HG02588 (cell line): ENCODE data around the gene POLK.
"Not testable (repeated sequence)": the region's sequence is repeated elsewhere in the genome, so short reads cannot be mapped to it uniquely, and the experiment has no call there.

ENCODE experiments used
- ATAC-seq: cut with Tn5 transposase; IDR thresholded peaks from one replicate; pipeline ENCODE4 v1.9.1; 2021; ENCODE audit warnings: mild to moderate bottlenecking, moderate library complexity; ENCODE audit not compliant: unreplicated experiment

The POLK gene

GRCh38 chr5:75607341-75607740 is 95.7 kb downstream of the POLK start:
- ATAC-seq: not testable (repeated sequence)

DNA sequence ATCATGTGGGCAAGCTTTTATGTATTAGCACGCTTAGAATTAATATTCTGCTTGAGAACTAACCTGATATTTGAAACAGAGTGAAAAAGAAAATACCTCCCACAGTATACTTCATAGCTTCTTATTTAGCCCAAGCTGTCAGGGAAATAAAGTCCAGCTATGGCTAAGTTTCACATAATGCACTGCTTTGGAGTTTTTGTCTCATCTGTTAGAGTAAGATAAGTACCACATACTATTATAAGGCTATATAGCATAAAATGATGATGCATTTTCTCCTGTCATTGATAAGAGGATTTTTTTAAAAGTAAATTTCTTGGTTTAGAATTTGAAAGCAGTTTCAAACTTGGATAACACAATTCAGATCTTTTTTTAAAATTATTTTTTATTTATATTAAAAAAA is 97.2 kb downstream of the POLK start:
- ATAC-seq: no peak

- ATAC-seq: no peak
These were observed 98.5 kb downstream of the POLK start for GRCh38 chr5:75610201-75610600.

- not testable (repeated sequence) for ATAC-seq
These were observed 99.2 kb downstream of the POLK start for GRCh38 chr5:75610859-75611310.

GRCh38 chr5:75611311-75612225 is 99.9 kb downstream of the POLK start, which contains the start of gene ANKDD1B:
Gene ANKDD1B, plus strand, starts transcription at chr5:75611453. Its CDS starts 182 bp downstream, at chr5:75611635.
- ATAC-seq: no peak

- no peak for ATAC-seq
These were observed 100.5 kb downstream of the POLK start for GRCh38 chr5:75612226-75612569.

DNA sequence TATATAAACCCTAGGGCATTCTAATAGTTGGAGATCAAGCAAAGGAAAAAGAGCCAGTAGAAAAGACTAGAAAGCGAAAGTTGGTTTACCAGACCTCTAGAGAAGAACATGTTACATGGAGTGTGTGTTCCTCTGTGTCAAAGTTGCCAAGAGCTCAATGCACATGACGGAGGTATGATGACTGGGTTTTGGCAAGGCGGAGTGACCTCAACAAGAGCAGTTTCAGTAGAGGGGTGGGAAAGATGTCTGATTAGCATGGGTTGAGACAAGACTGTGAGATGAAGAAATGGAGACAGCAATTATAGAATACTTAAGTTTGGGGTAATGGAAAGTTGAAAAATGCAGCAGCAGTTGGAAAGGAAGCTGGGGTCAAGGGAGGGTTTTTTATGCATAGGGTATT is 101.2 kb downstream of the POLK start:
- ATAC-seq: no peak

- no peak for ATAC-seq
These were observed 102.5 kb downstream of the POLK start for GRCh38 chr5:75614176-75614575.

- no peak for ATAC-seq
These were observed 104.7 kb downstream of the POLK start for GRCh38 chr5:75616371-75616881.

- no peak for ATAC-seq
These were observed 105.4 kb downstream of the POLK start for GRCh38 chr5:75616971-75617621.

GRCh38 chr5:75617736-75618352 is 106.2 kb downstream of the POLK start:
- no peak for ATAC-seq

- ATAC-seq: no peak
These were observed 108.7 kb downstream of the POLK start for GRCh38 chr5:75620184-75620959.

DNA sequence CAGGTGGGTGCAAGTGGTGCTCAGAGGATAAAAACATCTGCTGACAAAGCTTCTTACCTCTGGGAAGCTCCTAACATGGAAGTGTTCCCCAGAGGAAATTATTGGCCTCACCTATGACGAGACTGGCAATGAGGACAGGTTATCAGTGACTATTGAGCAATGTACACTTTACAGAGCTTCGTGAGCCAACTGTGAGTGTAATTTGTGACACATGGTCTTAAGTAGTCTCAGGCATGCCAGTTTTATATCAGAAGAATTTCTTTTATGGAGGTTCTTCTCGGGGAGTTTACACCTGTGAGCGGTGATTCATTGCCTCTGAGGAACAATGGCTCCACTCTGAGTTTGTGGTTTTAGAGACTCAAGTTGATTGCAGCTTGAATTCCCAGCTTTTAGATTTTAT is 110.9 kb downstream of the POLK start:
- ATAC-seq: no peak

DNA sequence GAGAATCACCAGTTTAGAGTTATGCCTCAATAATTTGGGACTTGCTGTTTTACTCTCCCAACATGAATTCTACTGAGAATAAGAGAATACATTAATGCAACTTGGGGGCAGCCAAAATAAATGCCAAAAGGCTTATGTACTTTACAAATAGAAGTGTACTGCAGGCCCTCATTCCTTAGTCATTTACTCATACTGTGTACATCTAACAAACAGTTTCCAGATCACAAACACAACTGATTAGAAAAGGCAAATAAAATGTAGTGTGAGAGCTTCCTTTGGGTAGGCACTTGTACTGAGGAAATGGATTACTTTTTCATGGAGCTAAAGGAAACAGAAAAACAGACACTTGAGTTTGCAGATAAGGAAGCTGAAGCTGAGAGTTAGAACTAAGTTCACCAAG is 112.2 kb downstream of the POLK start:
- ATAC-seq: no peak

DNA sequence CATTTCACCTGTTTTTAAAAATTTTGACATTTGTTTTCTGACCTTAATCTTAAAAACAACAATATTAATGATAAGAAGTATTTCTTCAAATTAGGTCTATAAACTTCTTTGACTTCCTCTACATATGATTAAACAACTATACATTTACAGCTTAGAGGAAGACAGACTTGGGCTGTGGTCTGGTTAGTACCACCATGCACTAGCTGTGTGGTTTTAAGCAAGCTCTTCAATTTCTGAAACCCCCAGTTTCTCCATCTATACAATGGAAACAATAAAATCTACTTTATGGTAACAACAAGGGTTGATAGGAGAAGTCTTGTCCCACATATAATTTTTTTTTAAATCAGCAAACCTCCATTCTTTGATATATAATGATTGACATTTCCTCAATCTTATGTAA is 115.3 kb downstream of the POLK start:
- no peak for ATAC-seq

DNA sequence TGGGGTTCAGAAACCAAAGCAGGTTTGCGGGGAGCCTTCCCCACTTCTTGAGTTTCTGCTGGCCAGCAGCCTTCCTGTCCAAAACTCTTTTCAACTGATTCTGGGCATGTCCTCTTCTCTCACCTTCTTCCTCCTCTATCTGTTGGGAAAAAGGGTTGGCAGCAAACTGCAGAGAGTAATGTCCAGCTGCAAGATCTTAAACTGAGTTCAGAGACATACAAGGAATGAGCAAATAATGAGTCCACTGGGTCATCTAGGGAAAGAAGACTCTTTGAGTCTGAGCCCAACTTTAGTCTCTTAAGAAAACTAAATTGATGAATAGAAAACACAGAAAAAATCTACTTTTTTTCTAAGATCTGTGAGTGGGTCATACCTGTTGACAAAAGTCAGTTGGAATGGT is 116.1 kb downstream of the POLK start:
- no peak for ATAC-seq

GRCh38 chr5:75630875-75631274 is 119.2 kb downstream of the POLK start:
- no peak for ATAC-seq

DNA sequence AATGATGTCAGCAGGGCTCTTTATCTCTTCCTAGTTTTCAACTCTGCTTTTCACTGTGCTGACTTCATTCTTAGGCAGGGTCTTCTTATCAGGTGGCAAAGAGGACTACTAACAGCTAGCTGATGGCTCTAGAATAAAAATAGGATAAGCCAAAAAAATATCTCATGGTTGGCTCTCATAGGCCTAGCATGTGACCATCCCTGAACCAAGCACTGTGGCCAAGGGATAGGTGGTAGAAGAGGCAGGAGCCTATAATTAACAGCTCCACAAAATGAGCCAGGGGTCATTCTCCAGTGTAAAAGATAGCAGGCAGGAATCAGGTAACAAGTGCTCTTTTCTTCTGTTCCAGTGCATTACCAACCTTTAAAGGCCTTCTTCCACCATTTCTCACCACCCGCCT is 120.6 kb downstream of the POLK start:
- ATAC-seq: no peak

DNA sequence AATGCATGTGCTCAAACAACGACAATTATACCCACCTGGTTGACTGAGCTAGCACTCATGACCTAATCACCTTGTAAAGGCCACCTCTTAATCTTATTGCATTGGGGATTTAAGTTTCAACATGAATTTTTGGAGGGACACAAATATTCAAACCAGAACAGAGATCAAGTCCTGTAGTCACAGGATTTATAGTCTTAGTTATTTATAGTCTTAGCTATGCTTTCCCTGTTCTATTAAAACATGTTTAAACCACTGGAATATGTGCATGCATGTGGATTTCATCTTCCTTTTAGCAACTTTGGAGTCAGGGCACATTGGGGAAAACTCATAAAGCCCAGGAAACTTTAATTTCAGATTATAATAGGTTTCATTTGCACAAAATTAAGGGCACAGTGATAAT is 126.3 kb downstream of the POLK start:
- ATAC-seq: no peak

DNA sequence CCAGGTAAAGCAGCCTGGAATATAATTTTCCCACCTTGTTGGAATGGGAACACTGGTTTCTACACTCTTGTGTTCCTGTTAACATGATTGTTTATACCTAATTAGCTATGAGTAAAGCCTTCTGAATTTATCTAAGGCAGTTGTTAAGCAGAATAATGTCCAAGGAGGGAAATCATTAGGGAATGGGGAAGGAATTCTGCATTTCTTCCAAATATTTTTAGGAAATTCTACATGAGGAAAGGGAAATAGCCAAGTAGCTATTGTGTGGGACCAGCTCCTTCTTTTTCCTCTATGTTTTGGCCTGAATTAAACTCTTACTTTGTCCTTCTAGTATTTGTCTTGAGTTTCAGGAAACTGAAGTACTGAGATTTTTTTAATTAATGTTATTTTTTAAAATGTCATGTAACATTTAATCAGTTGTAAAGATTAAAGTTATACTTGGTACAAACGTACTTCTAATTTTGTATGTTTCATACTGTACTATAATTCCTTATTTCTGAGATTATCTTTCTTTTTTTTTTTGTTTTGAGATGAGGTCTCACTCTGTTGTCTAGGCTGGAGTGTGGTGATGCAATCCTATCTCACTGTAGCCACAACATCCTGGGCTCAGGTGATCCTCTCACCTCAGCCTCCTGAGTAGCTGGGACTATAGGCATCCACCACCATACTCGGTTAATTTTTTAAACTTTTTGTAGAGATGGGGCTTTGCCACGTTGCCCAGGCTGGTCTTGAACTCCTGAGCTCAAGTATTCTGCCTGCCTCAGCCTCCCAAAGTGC is 128.0 kb downstream of the POLK start:
- no peak for ATAC-seq
